H7 (cell line): ENCODE measurements around the gene ANAPC15. TPM values are rescaled to one million over a fixed set of nuclear protein-coding genes. Genes with fewer than 3 reads are reported as not detected.
A peak's percentile ranks its signal among the peaks of the same experiment; 100 is the strongest.
"Not testable (repeated sequence)": the region's sequence is repeated elsewhere in the genome, so short reads cannot be mapped to it uniquely, and the experiment has no call there.

ENCODE experiments used
- DNase-seq: peaks from one replicate; pipeline ENCODE4 v3.0.0; 2012
- H3K27me3 ChIP-seq: 2 replicates; pipeline ENCODE4 v1.6.0; 2011; ENCODE audit warnings: mild to moderate bottlenecking, low read length; ENCODE audit not compliant: control insufficient read depth, insufficient read depth
- H3K36me3 ChIP-seq: replicated peaks from 2 replicates; pipeline ENCODE4 v1.5.1; 2011; ENCODE audit warnings: low read length; ENCODE audit not compliant: control insufficient read depth, insufficient read depth
- H3K4me3 ChIP-seq: 2 replicates; pipeline ENCODE4 v1.5.1; 2011; ENCODE audit warnings: low read depth, mild to moderate bottlenecking, control low read depth, low read length, moderate library complexity; ENCODE audit not compliant: insufficient read depth
- total RNA-seq: library from RNA; depleted of rRNA; stranded (reverse); fragments of >200 nt; shearing (Covaris generic); gene quantifications from 2 replicates; pipeline ENCODE4 v1.2.3, GENCODE V29; 2014; rRNA removed

Gene ANAPC15
- 50.0 and 62.6 TPM in 2 replicates for total RNA-seq

DNA sequence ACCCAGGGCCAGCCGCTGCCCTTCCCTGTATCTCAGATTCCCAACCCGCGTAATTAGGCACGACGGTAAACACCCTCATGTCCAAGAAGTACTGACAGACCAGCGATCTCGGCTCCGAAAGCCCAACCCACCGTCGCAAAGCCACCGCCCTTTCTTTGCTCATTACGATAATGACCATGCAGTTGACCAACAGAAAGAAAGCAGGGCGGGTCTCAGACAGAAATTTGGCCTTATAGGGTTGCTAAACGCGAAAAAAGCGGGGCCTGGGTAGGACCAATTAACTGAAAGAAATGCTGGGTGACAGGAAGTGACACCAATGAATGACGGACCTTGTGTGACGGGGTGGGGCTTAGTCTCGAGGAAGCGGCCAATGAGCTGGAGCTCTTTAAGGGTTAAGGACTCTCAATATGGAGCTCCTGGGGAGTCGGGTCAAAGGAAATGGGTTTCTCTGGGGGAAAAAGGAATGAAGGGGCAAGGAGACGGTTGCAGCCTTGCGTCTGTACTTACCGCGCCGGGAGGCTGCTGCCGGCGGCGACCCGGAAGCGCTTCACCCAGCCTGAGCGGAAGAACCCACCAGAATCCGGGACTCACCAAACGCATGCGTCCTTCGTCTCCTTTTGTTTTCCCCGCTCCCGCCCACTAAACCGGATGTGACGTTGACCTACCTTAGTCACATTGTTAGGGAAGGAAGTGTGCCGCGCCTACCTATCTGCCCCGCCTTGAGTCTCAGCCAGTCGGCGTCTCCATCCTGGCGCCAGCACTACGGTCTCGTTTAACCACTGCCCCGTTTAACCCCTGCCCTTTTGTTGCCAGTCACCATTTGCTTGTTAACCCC is at the start of gene ANAPC15:
ANAPC15 (minus strand) TSS at position 553 of the 835 bp plus-strand sequence. CDS start 1,419 bp downstream, outside the sequence.
- Histone ChIP-seq H3K4me3 (peak within 1 kb of the TSS; percentile 81), H3K36me3 (peaks cover 2% of the 10 kb centered on the region), H3K27me3 (no peaks in the 10 kb centered on the region; the same call in none of the 2 replicates)
- peak; percentile 90 for DNase-seq

DNA sequence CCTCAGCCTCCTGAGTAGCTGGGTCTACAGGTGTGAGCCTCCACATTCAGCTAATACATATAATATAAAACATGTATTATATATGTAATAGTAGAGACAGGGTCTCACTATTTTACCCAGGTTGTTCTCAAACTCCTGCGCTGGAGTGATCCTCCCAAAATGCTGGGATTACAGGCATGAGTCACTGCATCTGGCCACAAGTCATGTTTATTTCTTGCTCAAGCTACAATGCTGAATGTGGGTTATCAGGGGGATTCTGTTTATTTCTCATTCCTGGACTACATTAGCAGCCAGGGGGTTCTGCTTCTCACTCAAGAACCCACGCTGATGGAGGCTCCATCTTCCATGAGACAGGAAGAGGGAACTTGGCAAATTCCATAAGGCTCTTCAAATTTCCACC is 47.8 kb upstream of the ANAPC15 start:
- 0 out of 2 replicates have a peak, but pooled peaks cover 1% of the 10 kb centered on the region for H3K27me3 ChIP-seq
- no peak for DNase-seq
- H3K4me3 ChIP-seq = no peak overlapping the region
- no peaks in the 10 kb centered on the region for H3K36me3 ChIP-seq

DNA sequence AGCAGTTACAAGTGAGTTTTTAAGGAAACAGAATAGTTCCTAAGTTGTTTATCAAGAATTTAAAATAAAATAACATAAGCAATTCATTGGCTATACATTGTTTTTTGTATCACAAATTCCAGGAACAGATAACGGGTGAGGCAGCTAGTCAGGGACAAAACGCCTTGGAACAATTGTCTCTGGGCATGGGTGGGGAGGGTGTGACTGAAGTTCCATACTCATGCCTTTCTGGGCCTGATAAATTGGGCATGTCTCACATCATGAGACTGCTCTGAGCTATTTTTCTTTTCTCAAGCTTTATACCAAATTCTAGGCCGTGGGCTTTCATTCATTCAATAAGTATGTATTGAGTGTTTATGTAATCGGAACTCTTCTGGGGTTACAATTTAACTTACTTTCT is 44.6 kb upstream of the ANAPC15 start:
- DNase-seq = no peak

DNA sequence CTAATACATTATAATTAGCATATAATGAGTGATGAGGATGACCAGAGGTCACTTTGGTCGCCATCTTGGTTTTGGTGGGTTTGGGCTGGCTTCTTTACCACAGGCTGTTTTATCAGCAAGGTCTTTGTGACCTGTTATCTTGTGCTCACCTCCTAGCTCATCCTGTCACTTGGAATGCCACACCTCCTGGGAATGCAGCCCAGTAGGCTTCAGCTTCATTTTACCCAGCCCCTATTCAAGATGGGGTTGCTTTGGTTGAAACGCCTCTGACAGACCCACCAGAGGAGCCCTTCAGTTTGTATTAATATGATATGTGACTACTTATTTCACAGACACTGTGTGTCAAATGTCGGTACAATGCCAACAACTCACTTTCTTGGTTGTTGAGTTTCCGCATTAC is 43.3 kb upstream of the ANAPC15 start:
- Histone ChIP-seq H3K27me3 (0 out of 2 replicates have a peak, but pooled peaks cover 1% of the 10 kb centered on the region), H3K4me3 (no peak overlapping the region), H3K36me3 (no peaks in the 10 kb centered on the region)
- DNase-seq = no peak

More for the DNA sequence above, 44.6 kb upstream of the ANAPC15 start:
- Histone ChIP-seq H3K36me3 (no peaks in the 10 kb centered on the region), H3K27me3 (0 out of 2 replicates have a peak, but pooled peaks cover 1% of the 10 kb centered on the region), H3K4me3 (no peak overlapping the region)

DNA sequence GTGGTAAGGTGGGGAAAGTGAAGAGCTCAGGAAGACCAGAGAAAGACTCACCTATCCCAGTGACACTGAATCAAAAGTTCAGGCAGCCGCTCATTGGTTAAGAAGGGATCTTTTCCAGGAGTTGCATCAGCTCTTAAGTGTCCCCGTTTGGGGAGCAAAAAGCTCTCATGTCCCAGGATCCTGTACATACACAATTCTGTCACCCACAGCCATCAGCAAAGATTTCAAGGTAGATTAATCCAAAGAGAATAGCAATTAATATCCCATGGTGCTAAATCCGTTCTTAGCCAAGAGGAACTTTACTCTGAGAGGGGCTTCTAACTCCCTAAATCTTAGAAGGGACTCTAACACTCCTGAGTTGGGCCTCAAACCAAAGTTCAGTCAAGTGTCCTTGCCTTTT is 42.3 kb upstream of the ANAPC15 start:
- Histone ChIP-seq H3K4me3 (no peak overlapping the region), H3K27me3 (0 out of 2 replicates have a peak, but pooled peaks cover 1% of the 10 kb centered on the region), H3K36me3 (no peaks in the 10 kb centered on the region)
- DNase-seq = no peak

DNA sequence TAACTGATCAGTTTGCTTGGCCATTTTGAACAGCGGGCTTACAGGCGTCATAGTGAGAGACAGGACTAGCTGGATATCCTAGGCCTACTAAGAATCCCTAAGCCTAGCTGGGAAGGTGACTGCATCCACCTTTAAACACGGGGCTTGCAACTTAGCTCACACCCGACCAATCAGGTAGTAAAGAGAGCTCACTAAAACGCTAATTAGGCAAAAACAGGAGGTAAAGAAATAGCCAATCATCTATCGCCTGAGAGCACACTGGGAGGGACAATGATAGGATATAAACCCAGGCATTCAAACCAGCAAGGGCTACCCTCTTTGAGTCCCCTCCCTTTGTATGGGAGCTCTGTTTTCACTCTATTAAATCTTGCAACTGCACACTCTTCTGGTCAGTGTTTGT is 41.4 kb upstream of the ANAPC15 start:
- H3K4me3 ChIP-seq, DNase-seq, H3K27me3 ChIP-seq, H3K36me3 ChIP-seq: not testable (repeated sequence)

DNA sequence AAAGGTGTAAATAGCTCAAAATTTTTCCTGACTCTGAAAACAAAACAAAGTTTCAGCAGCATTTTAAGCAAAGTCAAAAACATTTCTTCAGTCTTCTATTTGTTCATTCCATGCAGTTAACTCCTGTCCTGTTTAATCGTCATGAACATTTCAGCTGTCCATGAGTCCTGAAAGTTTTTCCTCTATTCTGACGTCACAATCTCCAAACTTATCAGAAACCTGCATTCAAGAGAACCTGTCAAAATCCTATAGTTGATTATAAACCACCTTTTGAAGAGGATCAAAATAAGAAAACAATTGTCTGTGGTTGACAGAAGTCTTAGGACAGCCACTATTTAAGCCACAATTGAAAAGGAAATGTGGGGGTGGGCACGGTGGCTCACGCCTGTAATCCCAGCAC is 38.4 kb upstream of the ANAPC15 start:
- Histone ChIP-seq H3K4me3 (no peak overlapping the region), H3K36me3 (no peaks in the 10 kb centered on the region), H3K27me3 (no peaks in the 10 kb centered on the region)
- no peak for DNase-seq

DNA sequence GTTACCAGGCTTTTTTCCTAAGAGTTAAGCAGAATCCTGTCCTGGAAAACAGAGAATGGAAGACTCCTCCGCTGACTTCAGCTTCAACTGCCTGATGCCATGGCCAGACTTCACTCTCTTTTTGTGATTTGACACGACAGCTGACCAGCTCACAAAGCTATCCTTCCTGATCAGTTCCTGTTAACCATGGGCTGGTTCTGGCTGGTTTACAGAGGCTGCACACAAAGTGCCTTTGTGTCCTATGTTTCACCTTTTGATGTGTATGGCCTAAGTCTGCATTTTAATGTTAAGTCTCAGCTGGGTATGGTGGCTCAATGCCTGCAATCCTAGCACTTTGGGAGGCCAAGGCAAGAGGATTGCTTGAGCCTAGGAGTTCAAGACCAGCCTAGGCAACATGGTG is 34.1 kb upstream of the ANAPC15 start:
- Histone ChIP-seq H3K27me3 (no peaks in the 10 kb centered on the region), H3K4me3 (no peak overlapping the region), H3K36me3 (no peaks in the 10 kb centered on the region)
- no peak for DNase-seq

DNA sequence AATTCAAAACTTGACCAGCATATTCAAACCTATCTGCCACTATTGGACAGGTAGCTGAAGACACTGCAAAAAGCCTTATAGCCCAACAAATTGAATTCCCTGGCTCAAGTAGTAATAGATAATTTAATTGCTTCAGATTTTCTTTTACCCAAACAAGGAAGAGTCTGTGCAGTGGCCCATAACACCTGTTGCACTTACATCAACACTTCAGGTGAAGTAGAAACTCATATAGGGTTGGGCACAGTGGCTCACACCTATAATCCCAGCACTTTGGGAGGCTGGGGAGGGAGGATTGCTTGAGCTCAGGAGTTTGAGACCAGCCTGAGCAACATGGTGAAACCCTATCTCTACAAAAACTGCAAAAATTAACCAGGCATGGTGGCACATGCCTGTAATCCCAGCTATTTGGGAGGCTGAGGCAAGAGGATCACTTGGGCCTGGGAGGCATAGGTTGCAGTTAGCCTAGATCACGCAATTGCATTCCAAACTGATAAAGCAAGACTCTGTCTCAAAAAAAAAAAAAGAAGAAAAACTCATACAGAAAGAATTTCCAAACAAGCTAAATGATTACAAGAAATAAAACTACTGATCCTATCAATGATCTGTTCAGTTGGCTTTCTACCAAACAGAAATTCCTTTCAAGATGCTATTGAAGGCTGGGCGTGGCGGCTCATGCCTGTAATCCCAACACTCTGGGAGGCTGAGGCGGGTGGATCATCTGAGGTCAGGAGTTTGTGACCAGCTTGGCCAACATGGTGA is 32.5 kb upstream of the ANAPC15 start:
- no peak for DNase-seq

DNA sequence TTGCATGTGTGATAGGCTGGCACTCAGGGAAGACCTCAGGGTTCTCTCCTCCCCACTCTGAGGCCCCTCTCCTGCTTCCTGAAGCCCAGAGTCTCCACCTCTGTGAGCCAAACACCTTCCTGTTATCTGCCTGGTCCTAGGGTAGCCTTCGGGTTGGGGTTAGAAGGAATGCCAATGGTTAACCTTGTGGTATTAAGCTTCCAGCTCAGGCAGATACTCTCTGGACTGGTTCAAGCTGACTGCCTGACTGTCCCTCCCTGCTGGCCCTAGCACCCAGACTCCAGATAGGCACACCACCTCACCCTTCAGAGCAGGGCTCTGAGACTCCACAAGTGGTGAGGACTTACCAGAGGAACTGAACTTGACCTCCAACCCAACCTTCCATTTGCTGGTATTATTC is 30.0 kb upstream of the ANAPC15 start:
- not testable (repeated sequence) for H3K36me3 ChIP-seq, H3K4me3 ChIP-seq, DNase-seq, H3K27me3 ChIP-seq

More for the DNA sequence above, 32.5 kb upstream of the ANAPC15 start:
- Histone ChIP-seq H3K27me3 (no peaks in the 10 kb centered on the region), H3K36me3 (no peaks in the 10 kb centered on the region), H3K4me3 (no peak overlapping the region)

DNA sequence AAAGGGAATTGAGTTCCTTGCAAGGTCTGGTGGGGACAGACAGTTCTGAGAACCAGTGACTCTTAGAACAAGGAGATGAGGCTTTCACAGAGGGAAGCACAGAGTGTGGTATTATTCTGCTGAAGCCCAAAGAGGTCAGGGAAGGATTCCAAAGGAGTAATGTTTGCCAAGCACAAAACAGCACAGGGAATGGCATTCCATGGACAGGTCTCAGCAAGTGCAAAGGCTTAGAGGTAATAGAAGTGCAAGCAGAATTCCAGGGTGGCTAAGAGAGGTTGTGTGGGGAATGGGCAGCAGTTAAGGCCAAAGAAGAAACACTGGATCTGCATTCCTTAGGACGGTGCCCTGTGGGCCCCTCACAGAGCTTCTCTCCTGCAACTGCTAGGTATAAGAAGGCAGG is 29.6 kb upstream of the ANAPC15 start:
- not testable (repeated sequence) for H3K36me3 ChIP-seq, H3K4me3 ChIP-seq, H3K27me3 ChIP-seq, DNase-seq

DNA sequence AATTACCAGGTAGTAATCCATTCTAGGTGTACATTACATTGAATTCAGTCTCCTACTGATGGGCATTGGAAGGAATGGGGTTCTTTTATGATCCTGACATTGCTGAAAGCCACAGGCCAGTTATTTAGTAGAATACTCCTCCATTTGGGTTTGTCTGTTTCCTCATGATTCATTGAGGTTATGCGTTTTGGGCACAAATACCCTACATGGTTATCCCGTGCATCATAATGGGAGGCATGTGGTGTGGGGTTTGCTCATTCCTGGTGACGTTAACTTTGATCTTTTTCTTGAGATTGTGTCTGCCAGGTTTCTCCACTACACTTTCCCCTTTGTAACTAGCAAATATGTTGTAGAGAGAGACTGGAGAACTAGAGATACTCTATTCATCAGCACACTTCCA is 28.6 kb upstream of the ANAPC15 start:
- Histone ChIP-seq H3K27me3 (no peaks in the 10 kb centered on the region), H3K36me3 (no peaks in the 10 kb centered on the region), H3K4me3 (no peak overlapping the region)
- no peak for DNase-seq

DNA sequence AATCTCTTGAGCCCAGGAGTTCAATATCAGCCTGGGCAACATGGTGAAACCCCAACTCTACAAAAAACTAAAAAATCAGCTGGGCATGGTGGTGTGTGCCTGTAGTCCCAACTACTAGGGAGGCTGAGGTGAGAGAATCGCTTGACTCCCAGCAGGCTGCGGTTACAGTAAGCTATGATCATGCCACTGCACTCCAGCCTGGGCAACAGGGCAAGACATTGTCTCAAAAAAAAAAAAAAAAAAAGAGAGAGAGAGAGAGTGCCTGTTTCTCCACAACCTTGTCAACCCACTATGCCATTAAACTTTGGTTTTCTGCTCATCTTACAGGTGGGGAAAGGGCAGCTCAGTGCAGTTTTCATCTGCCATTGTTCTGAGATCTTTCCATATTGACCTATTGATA is 28.2 kb upstream of the ANAPC15 start:
- Histone ChIP-seq H3K36me3 (no peaks in the 10 kb centered on the region), H3K4me3 (no peak overlapping the region), H3K27me3 (no peaks in the 10 kb centered on the region)
- DNase-seq = no peak

DNA sequence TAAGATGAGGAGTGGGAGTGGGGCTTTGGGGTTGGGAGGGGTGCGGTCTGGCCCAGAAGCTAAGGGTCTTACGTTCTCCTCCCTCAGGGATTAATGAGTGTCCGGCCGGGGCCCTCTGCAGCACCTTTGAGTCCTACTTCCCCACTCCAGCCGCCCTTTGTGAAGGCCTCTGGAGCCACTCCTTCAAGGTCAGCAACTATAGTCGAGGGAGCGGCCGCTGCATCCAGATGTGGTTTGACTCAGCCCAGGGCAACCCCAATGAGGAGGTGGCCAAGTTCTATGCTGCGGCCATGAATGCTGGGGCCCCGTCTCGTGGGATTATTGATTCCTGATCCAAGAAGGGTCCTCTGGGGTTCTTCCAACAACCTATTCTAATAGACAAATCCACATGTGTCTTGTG is 27.0 kb upstream of the ANAPC15 start:
- Histone ChIP-seq H3K27me3 (no peaks in the 10 kb centered on the region), H3K36me3 (no peaks in the 10 kb centered on the region), H3K4me3 (no peak overlapping the region)
- no peak for DNase-seq
